HG02938 (cell line): ENCODE data around the gene CASP4.

Source experiments
- ATAC-seq: cut with Tn5 transposase; IDR thresholded peaks from one replicate; pipeline ENCODE4 v1.9.1; 2021; ENCODE audit warnings: mild to moderate bottlenecking, moderate library complexity; ENCODE audit not compliant: unreplicated experiment

Gene CASP4

GRCh38 chr11:104895634-104896033 is 72.7 kb downstream of the CASP4 start:
- ATAC-seq, result no peak

- no peak for ATAC-seq
Measured at GRCh38 chr11:104893876-104894275, 74.5 kb downstream of the CASP4 start.
